ENCODE data around the gene DHCR7.

The DHCR7 gene

GRCh38 chr11:71458146-71459070 is 10.2 kb upstream of the DHCR7 start:
- DNase-seq (ENCODE audit: low read depth in 2 of 2): no peak

GRCh38 chr11:71456831-71457230 is 8.6 kb upstream of the DHCR7 start:
- no peak for DNase-seq (ENCODE audit: low read depth in 2 of 2)

GRCh38 chr11:71456294-71456693 is 8.1 kb upstream of the DHCR7 start:
- DNase-seq (ENCODE audit: low read depth in 2 of 2): no peak

- no peak for DNase-seq (ENCODE audit: low read depth in 2 of 2)
Measured at GRCh38 chr11:71454470-71455113, 6.4 kb upstream of the DHCR7 start.

GRCh38 chr11:71453918-71454304 is 5.7 kb upstream of the DHCR7 start:
- DNase-seq (ENCODE audit: low read depth in 2 of 2): no peak

- peak; percentile 90 to 94 for DNase-seq (ENCODE audit: low read depth in 2 of 2)
Measured at GRCh38 chr11:71453037-71453917, 5.1 kb upstream of the DHCR7 start, which contains the start of gene NADSYN1. Gene NADSYN1 (plus strand): TSS chr11:71453203. CDS start chr11:71453297, 94 bp downstream.

GRCh38 chr11:71452199-71453036 is 4.2 kb upstream of the DHCR7 start:
- peak; percentile 31 to 35 for DNase-seq (ENCODE audit: low read depth in 2 of 2)

- no peak for DNase-seq (ENCODE audit: low read depth in 2 of 2)
Measured at GRCh38 chr11:71451596-71452198, 3.5 kb upstream of the DHCR7 start.

- DNase-seq (ENCODE audit: low read depth in 2 of 2): no peak
Measured at GRCh38 chr11:71450939-71451338, 2.7 kb upstream of the DHCR7 start.

GRCh38 chr11:71450507-71450906 is 2.3 kb upstream of the DHCR7 start:
- DNase-seq (ENCODE audit: low read depth in 2 of 2): no peak

- DNase-seq (ENCODE audit: low read depth in 2 of 2): no peak
Measured at GRCh38 chr11:71449596-71449995, 1.4 kb upstream of the DHCR7 start.

GRCh38 chr11:71447791-71448256 is 369 bp downstream of the DHCR7 start:
- DNase-seq (ENCODE audit: low read depth in 2 of 2): peak; percentile 31 to 33

GRCh38 chr11:71446942-71447688 is 1.1 kb downstream of the DHCR7 start:
- no peak for DNase-seq (ENCODE audit: low read depth in 2 of 2)

GRCh38 chr11:71446150-71446549 is 2.0 kb downstream of the DHCR7 start:
- no peak for DNase-seq (ENCODE audit: low read depth in 2 of 2)

- DNase-seq (ENCODE audit: low read depth in 2 of 2): no peak
Measured at GRCh38 chr11:71444811-71445210, 3.4 kb downstream of the DHCR7 start.

- no peak for DNase-seq (ENCODE audit: low read depth in 2 of 2)
Measured at GRCh38 chr11:71443736-71444445, 4.3 kb downstream of the DHCR7 start.

GRCh38 chr11:71442880-71443279 is 5.3 kb downstream of the DHCR7 start:
- no peak for DNase-seq (ENCODE audit: low read depth in 2 of 2)

GRCh38 chr11:71442123-71442522 is 6.1 kb downstream of the DHCR7 start:
- no peak for DNase-seq (ENCODE audit: low read depth in 2 of 2)

GRCh38 chr11:71441251-71441650 is 6.9 kb downstream of the DHCR7 start:
- no peak for DNase-seq (ENCODE audit: low read depth in 2 of 2)
